Urinary bladder (tissue), 4 donors: ENCODE measurements around the gene CLMP. TPM values are rescaled to one million over a fixed set of nuclear protein-coding genes. Genes with fewer than 3 reads are reported as not detected.
"Not testable (repeated sequence)": the region's sequence is repeated elsewhere in the genome, so short reads cannot be mapped to it uniquely, and the experiment has no call there.

Source experiments
- DNase-seq: peaks from one replicate; pipeline ENCODE4 v3.0.0-alpha.2; 2015; ENCODE audit errors: extremely low spot score
- H3K27ac ChIP-seq: one replicate; pipeline ENCODE4 v1.5.1; 2013; ENCODE audit warnings: low read depth, mild to moderate bottlenecking, moderate library complexity
- H3K36me3 ChIP-seq: one replicate; pipeline ENCODE4 v1.6.1; 2013; ENCODE audit warnings: mild to moderate bottlenecking, moderate library complexity; ENCODE audit not compliant: insufficient read depth
- H3K4me1 ChIP-seq: one replicate; pipeline ENCODE4 v1.6.1; 2013; ENCODE audit warnings: mild to moderate bottlenecking, moderate library complexity; ENCODE audit not compliant: insufficient read depth
- H3K4me3 ChIP-seq: one replicate; pipeline ENCODE4 v1.5.1; 2013; ENCODE audit warnings: low read depth, low read length
- WGBS: extraction: QIAGEN DNeasy Blood & Tissue Kit; methylation state at CpG from one replicate; pipeline ENCODE4 v1.1.7; 2013; 5-methylcytosine and 5-hydroxymethylcytosine counted together
- polyA plus RNA-seq: library from polyadenylated mRNA; stranded (reverse); fragments of 200-250 nt; gene quantifications from one replicate; pipeline ENCODE4 v1.2.3, GENCODE V29; 2013
- total RNA-seq: library from RNA; depleted of rRNA; stranded (reverse); fragments of >200 nt; gene quantifications from one replicate; pipeline ENCODE4 v1.2.3, GENCODE V29; 2014
- donor health status: healthy with polysubstance abuse.
- donor health status: healthy.

The CLMP gene
- total and polyA plus RNA-seq, 2 donors = 41.0 to 46.0 TPM

GRCh38 chr11:123143476-123143875 is 51.6 kb downstream of the CLMP start:
- no peak for DNase-seq
- Histone ChIP-seq H3K4me1 (no peaks in the 10 kb centered on the region), H3K36me3 (no peaks in the 10 kb centered on the region), H3K4me3 (no peak overlapping the region), H3K27ac (no peak overlapping the region)
- 72% methylated on average over 5 of the region's 5 CpGs for WGBS

DNA sequence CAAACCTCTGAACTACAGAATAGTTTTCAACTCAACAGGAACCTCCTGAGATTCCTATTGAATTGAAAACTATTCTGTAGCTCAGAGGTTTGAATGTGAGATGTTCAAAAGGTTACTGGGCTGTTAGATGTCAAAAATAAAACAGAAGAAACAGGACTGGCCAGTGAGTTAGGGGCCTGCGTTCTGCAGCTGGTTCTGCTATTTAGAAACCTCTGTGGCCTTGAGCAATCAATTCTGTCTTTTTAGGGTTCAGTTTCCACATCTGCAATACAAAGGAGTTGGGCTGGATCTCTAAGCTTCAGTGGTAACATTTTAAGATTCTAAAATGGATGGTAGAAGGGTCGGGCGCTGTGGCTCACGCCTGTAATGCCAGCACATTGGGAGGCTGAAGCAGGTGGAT is 55.8 kb downstream of the CLMP start:
- Histone ChIP-seq H3K4me1 (no peaks in the 10 kb centered on the region), H3K36me3 (no peaks in the 10 kb centered on the region), H3K4me3 (no peak overlapping the region), H3K27ac (no peak overlapping the region)
- WGBS = 91% methylated on average over 4 of the region's 4 CpGs
- DNase-seq = no peak

DNA sequence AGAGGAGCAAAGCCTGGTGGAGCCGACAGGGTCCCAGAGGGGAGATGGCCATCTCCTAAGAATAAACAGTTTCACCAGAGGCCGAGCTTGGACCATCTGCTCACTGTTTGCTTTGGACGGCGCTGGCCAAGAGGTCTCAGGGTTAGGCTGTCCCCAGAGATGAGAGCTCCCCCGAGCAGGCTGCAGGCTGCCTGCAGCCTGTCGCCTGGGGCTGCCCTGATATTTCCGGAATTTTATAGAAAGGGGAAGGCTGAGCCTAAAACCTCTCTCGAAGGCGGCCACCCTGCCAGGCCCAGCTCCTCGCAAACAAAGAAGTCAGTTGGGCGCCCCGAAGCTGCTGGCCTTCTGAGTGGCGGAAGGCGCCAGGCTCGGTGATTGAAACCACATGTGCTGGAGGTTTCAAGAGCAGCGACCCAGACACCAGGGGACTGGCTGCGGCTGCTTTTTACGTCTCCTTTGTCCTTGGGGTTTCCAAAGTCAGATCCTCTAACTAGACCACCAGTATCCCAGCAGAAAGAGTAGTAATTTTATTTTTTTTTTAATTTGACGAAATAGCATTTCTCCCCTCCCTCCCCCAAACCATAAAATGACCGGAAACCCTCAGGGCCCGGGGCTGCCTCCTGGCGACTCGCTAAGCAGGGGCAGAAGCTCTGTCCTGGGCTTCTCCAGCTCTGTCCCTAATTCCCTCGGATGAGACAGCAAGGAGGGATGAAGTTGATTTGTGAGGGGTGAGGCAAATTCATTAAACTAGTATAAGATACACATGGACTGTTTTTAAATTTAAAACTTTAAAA is 57.4 kb downstream of the CLMP start:
- DNase-seq = no peak
- Histone ChIP-seq H3K4me1 (no peaks in the 10 kb centered on the region), H3K36me3 (no peaks in the 10 kb centered on the region), H3K27ac (peak overlapping the region; percentile 61), H3K4me3 (no peak overlapping the region)
- 14% methylated on average over 24 of the region's 24 CpGs for WGBS

- no peak overlapping the region for H3K4me3 ChIP-seq
- no peak for DNase-seq
- 72% methylated on average over 18 of the region's 18 CpGs for WGBS
- no peaks in the 10 kb centered on the region for H3K36me3 ChIP-seq
- no peak overlapping the region for H3K27ac ChIP-seq
- H3K4me1 ChIP-seq = no peaks in the 10 kb centered on the region
Measured at GRCh38 chr11:123135863-123136446, 59.1 kb downstream of the CLMP start.

- no peak for DNase-seq
- WGBS = 95% methylated on average over 6 of the region's 6 CpGs
- Histone ChIP-seq H3K27ac (peak overlapping the region; percentile 27), H3K4me3 (no peak overlapping the region), H3K36me3 (no peaks in the 10 kb centered on the region), H3K4me1 (no peaks in the 10 kb centered on the region)
Measured at GRCh38 chr11:123132881-123133280, 62.2 kb downstream of the CLMP start.

DNA sequence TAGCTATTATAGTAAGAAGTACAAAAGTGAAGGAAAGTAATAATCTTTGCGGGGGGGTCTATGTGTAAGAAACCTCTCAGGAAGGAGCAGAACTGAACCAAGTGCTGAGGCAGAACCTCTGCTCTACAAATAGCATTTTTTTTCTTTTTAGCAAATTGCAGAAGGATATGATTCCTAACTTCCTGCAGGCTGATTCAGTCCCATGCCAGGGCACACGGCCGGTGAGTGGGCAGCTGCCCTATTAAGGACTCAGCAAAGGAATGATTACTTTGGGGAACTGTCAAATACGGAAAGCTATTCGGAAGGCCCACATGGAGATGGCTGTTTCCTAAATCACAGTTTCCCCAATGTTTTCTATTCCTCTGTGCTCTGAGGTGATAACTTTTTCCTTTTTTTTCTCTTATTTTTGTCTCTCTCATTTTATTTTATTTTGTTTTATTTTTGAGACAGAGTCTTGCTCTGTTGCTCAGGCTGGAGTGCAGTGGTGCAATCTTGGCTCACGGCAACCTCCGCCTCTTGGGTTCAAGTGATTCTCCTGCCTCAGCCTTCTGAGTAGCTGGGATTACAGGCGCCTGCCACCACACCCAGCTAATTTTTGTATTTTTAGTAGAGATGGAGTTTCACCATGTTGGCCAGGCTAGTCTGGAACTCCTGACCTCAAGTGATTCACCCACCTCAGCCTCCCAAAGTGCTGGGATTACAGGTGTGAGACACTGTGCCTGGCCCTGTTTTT is 62.8 kb downstream of the CLMP start:
- WGBS = 71% methylated on average over 8 of the region's 8 CpGs
- H3K36me3 ChIP-seq, H3K27ac ChIP-seq, H3K4me3 ChIP-seq, DNase-seq, H3K4me1 ChIP-seq: not testable (repeated sequence)

DNA sequence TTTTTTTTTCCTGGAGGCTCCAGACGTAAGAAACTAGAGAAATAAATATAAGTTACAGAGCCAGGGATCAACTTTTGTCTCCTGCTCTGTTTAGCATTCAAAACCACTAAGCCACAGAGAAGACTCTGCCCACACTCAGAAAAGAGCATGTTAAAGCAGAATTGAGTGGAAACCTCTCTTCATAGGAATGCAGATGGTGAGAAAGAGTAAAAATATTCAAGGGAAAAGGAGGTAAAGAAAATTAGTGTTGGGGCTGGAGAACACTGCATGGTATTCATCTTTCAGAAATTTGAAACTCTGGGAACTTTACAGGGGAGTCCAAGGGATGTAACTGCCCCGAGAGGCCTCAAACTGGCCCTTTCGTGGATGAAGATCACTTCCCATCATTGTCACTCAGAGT is 65.1 kb downstream of the CLMP start:
- H3K27ac ChIP-seq = peak overlapping the region; percentile 35
- H3K36me3 ChIP-seq = no peaks in the 10 kb centered on the region
- H3K4me3 ChIP-seq = no peak overlapping the region
- 49% methylated on average over 3 of the region's 3 CpGs for WGBS
- H3K4me1 ChIP-seq = no peaks in the 10 kb centered on the region
- no peak for DNase-seq

DNA sequence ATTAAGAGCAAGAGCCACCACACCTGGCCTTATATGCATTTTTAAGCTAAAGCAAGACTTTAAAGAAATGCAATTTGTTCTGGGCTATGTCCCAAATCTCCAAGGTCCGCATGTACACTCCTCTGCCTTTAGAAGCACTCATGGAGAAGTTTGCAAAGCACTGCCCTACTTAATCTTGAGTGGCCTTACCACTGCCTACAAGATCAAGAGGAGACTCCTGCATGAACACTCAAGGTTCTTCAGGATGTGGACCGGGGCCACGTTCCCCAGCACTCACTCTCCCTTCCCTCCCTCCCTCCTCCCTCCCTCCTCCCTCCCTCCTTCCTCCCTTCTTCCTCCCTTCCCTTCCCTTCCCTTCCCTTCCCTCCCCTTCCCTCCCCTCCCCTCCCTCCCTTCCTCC is 69.9 kb downstream of the CLMP start:
- H3K4me3 ChIP-seq = no peak overlapping the region
- DNase-seq = no peak
- WGBS = 76% methylated on average over 3 of the region's 3 CpGs
- H3K4me1 ChIP-seq = no peaks in the 10 kb centered on the region
- no peaks in the 10 kb centered on the region for H3K36me3 ChIP-seq
- H3K27ac ChIP-seq = no peak overlapping the region

DNA sequence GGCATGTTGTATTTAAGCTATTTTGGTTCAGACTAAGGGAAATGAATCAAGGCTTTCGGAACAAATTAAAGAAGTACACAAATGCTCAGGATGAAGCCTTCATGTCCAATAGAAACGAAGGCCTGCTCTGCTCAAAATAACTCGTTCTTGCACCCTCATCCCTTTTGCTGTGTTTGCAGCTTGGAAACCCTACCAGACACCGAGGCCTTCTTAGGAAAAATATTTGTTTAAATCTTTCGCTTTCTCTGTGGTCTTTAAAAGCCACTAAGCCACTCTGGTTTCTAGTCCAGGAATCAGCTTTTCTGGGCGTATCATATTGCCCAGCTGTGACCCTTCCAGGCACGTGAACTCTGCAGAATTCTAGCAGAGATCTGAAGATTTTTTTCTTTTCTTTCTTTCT is 72.2 kb downstream of the CLMP start:
- Histone ChIP-seq H3K4me3 (no peak overlapping the region), H3K27ac (peak overlapping the region; percentile 74)
- WGBS = 39% methylated on average over 7 of the region's 7 CpGs

GRCh38 chr11:123122341-123122740 is 72.7 kb downstream of the CLMP start:
- DNase-seq = no peak
- Histone ChIP-seq H3K4me1 (no peaks in the 10 kb centered on the region), H3K27ac (peak overlapping the region; percentile 74), H3K36me3 (no peaks in the 10 kb centered on the region), H3K4me3 (no peak overlapping the region)
- WGBS = 39% methylated on average over 8 of the region's 8 CpGs

More for the DNA sequence above, 72.2 kb downstream of the CLMP start:
- Histone ChIP-seq H3K36me3 (no peaks in the 10 kb centered on the region), H3K4me1 (no peaks in the 10 kb centered on the region)
- no peak for DNase-seq

GRCh38 chr11:123116486-123116885 is 78.6 kb downstream of the CLMP start:
- Histone ChIP-seq H3K27ac (no peak overlapping the region), H3K36me3 (no peaks in the 10 kb centered on the region), H3K4me1 (no peaks in the 10 kb centered on the region), H3K4me3 (no peak overlapping the region)
- no peak for DNase-seq
- 91% methylated on average over 2 of the region's 2 CpGs for WGBS

GRCh38 chr11:123111465-123111864 is 83.6 kb downstream of the CLMP start:
- Histone ChIP-seq H3K27ac (peak overlapping the region; percentile 44), H3K4me1 (no peaks in the 10 kb centered on the region), H3K36me3 (no peaks in the 10 kb centered on the region), H3K4me3 (no peak overlapping the region)
- 57% methylated on average over 4 of the region's 4 CpGs for WGBS
- DNase-seq = no peak

DNA sequence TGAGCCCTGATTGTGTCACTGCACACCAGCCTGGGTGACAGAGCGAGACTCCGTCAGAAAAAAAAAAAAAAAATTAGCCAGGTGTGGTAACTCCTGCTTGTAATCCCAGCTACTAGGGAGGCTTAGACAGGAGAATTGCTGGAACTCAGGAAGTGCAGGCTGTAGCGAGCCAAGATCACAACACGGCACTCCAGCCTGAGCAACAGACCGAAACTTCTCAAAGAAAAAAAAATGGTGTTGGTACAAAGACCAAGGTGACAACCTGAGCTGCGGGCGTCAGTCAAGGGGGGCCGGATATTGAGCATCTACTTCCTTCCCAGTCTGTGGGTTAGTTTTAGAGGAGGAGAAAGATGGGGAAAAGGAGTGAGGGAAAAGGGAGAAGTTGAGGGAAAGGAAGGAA is 84.7 kb downstream of the CLMP start:
- 67% methylated on average over 8 of the region's 8 CpGs for WGBS
- no peak for DNase-seq
- Histone ChIP-seq H3K27ac (peak overlapping the region; percentile 40), H3K4me1 (no peaks in the 10 kb centered on the region), H3K36me3 (no peaks in the 10 kb centered on the region), H3K4me3 (no peak overlapping the region)

GRCh38 chr11:123107945-123108495 is 87.0 kb downstream of the CLMP start:
- Histone ChIP-seq H3K36me3 (no peaks in the 10 kb centered on the region), H3K4me3 (no peak overlapping the region), H3K27ac (no peak overlapping the region), H3K4me1 (no peaks in the 10 kb centered on the region)
- 70% methylated on average over 4 of the region's 4 CpGs for WGBS
- no peak for DNase-seq
